ENCODE data around the gene COL27A1. TPM values are rescaled to one million over a fixed set of nuclear protein-coding genes. Genes with fewer than 3 reads are reported as not detected.

COL27A1 gene
- polyA plus RNA-seq, 1 donor (not counting 4 experiments of a cell fraction or from before 2014, with no cell fraction given): 14.0 TPM

DNA sequence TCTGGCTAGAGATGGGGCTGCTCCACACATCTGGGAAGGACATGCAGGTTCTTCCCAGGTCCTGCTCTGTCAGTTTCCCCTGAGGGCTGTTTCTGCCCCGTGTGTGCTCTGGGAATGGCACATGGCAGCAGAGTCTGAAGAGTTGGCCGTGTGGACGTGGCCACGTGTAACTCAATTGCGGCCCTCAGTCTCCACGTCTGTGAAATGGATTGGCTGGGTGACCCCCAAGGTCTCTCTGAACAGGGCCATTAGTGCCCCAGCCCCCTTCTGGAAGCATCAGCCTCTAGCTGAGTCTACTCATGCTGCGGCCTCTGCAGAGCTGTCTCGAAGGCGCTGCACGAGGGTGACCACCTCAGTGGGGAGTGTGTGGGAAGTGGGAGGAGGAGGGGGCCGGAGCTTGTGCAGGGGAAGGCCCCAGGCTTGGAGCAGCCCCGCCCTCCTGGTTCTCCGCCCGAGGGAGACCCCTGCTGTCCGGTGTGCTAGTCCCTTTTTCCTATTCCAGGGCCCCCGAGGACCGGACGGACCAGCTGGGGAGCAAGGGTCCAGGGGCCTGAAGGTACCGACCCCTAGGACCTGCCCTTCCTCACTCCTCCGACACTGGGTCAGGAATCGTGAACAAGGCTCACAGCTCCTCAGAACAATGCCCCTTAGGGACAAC lies 108.6 kb downstream of the COL27A1 start:
- no peaks in the 10 kb centered on the region for H3K9me1 ChIP-seq (ENCODE audit: control insufficient read depth, extremely low read depth, insufficient read depth, low read length)
- H3K9me3 ChIP-seq (ENCODE audit: control insufficient read depth, low read depth, low read length): no peaks in the 10 kb centered on the region
- FAIRE-seq: no peak
- no peak overlapping the region for H3K27ac ChIP-seq (ENCODE audit: control insufficient read depth, insufficient read depth, low read length)
- dilution Hi-C loops (cut with MboI; ENCODE audit: extremely low pct_ligation_motif_present, low sequenced_read_pairs): no loop called here
- no peak overlapping the region for H3K4me3 ChIP-seq (ENCODE audit: control insufficient read depth in 2 of 3, extremely low read depth in 1 of 3, insufficient read depth in 2 of 3, low read depth in 1 of 3, low read length in 3 of 3)
- no peaks in the 10 kb centered on the region for H4K20me1 ChIP-seq (ENCODE audit: control insufficient read depth, extremely low read depth, insufficient read depth, low read length)
- H3K27me3 ChIP-seq (ENCODE audit: control insufficient read depth, extremely low read depth, insufficient read depth, low read length): no peaks in the 10 kb centered on the region
- no peaks in the 10 kb centered on the region for H3K4me1 ChIP-seq (ENCODE audit: control insufficient read depth, extremely low read depth, insufficient read depth, low read length)
- no peaks in the 10 kb centered on the region for H3K79me2 ChIP-seq (ENCODE audit: control insufficient read depth, insufficient read depth, low read length)
- no peak overlapping the region for H3K4me2 ChIP-seq (ENCODE audit: control insufficient read depth, extremely low read depth, insufficient read depth, low read depth, low read length)
- TF ChIP-seq CTCF (optimal IDR thresholded peaks at IDR 0.05 in 1 of 3, IDR thresholded peaks at IDR 0.05 in 1 of 3, conservative IDR thresholded peaks at IDR 0.05 in 1 of 3; ENCODE audit: extremely low read depth in 1 of 3, insufficient read depth in 2 of 3, low read length in 3 of 3) (no peak), EZH2 (IDR thresholded peaks at IDR 0.05; ENCODE audit: low read length) (no peak)
- H3K36me3 ChIP-seq (ENCODE audit: control insufficient read depth in 2 of 2, extremely low read depth in 1 of 2, insufficient read depth in 2 of 2, low read length in 2 of 2): peaks cover 11 to 15% of the 10 kb centered on the region in 2 experiments
- DNase-seq (ENCODE audit: low read depth, low spot score): no peak
- no peak overlapping the region for H2AFZ ChIP-seq (ENCODE audit: control insufficient read depth, low read length)
- H3K9ac ChIP-seq (ENCODE audit: control insufficient read depth, extremely low read depth, insufficient read depth, low read length): no peak overlapping the region

DNA sequence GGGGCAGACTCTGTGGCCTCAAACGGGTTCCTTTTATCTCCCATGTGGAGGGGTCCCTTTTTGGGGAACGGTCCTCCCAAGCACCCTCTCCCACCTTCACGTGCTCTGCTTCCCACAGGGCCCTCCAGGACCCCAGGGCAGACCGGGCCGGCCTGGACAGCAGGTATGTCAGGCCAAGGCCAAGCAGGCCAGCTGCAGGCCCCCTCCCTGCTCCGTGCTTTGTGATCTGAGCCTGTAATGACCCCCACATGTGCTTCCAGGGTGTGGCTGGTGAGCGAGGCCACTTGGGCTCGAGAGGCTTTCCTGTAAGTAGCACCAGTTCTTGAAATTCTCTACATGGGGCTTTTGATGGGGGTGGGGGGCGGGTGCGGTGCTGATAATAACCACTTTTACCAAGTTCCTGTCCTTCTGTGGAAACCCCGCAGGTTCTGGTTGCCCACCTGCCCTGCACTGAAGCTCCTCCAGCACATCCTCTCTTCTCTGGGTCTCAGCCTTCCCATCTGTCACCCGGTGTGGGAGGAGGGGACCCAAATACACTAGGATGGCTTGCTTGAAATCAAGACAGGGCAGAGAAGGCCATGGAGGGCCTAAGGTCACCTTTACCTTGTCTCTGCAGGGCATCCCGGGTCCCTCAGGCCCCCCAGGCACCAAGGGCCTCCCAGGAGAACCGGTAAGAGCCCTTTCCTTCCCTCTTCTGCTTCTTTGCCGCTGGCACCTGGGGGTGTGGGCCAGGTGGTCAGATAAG lies 109.6 kb downstream of the COL27A1 start:
- Histone ChIP-seq H3K36me3 (ENCODE audit: control insufficient read depth in 2 of 2, extremely low read depth in 1 of 2, insufficient read depth in 2 of 2, low read length in 2 of 2) (peaks cover 4 to 14% of the 10 kb centered on the region in 2 experiments), H3K4me2 (ENCODE audit: control insufficient read depth, extremely low read depth, insufficient read depth, low read depth, low read length) (no peak overlapping the region), H2AFZ (ENCODE audit: control insufficient read depth, low read length) (no peak overlapping the region), H3K4me1 (ENCODE audit: control insufficient read depth, extremely low read depth, insufficient read depth, low read length) (no peaks in the 10 kb centered on the region), H3K79me2 (ENCODE audit: control insufficient read depth, insufficient read depth, low read length) (no peaks in the 10 kb centered on the region), H4K20me1 (ENCODE audit: control insufficient read depth, extremely low read depth, insufficient read depth, low read length) (no peaks in the 10 kb centered on the region), H3K9ac (ENCODE audit: control insufficient read depth, extremely low read depth, insufficient read depth, low read length) (no peak overlapping the region), H3K27ac (ENCODE audit: control insufficient read depth, insufficient read depth, low read length) (no peak overlapping the region), H3K9me3 (ENCODE audit: control insufficient read depth, low read depth, low read length) (no peaks in the 10 kb centered on the region), H3K4me3 (ENCODE audit: control insufficient read depth in 2 of 3, extremely low read depth in 1 of 3, insufficient read depth in 2 of 3, low read depth in 1 of 3, low read length in 3 of 3) (no peak overlapping the region), H3K9me1 (ENCODE audit: control insufficient read depth, extremely low read depth, insufficient read depth, low read length) (no peaks in the 10 kb centered on the region), H3K27me3 (ENCODE audit: control insufficient read depth, extremely low read depth, insufficient read depth, low read length) (no peaks in the 10 kb centered on the region)
- DNase-seq (ENCODE audit: low read depth, low spot score) (no peak), FAIRE-seq (no peak)
- dilution Hi-C loops (cut with MboI; ENCODE audit: extremely low pct_ligation_motif_present, low sequenced_read_pairs): no loop called here
- no peak for TF ChIP-seq EZH2 (IDR thresholded peaks at IDR 0.05; ENCODE audit: low read length)
- TF ChIP-seq CTCF (optimal IDR thresholded peaks at IDR 0.05 in 1 of 3, IDR thresholded peaks at IDR 0.05 in 1 of 3, conservative IDR thresholded peaks at IDR 0.05 in 1 of 3; ENCODE audit: extremely low read depth in 1 of 3, insufficient read depth in 2 of 3, low read length in 3 of 3): no peak

Data from keratinocyte (primary cell).